HEK293 (cell line): ENCODE data around the gene RRP1.

Source experiments
- CTCF ChIA-PET: fragments of 350-600 bp; formaldehyde crosslinking; extraction: SDS; loops from one replicate; lab custom pipeline; 2021; ENCODE audit warnings: antibody characterized with exemption; lab: Yijun Ruan, JAX
- POLR2A ChIA-PET: fragments of 300-600 bp; formaldehyde crosslinking; extraction: SDS; loops from one replicate; lab custom pipeline; 2020; ENCODE audit warnings: antibody characterized with exemption, inconsistent platforms; lab: Yijun Ruan, JAX
- H3K27ac ChIP-seq: fragments of 200-500 bp; sonication (Bioruptor generic); 2 replicates; pipeline ENCODE4 v1.5.1; 2014; ENCODE audit warnings: low read depth, low read length, control low read depth, inconsistent platforms; ENCODE audit errors: extremely low read depth
- H3K36me3 ChIP-seq, 2 experiments: fragments of 200-500 bp in 1 of 2; sonication (Bioruptor generic) in 1 of 2; 1 replicate in 1 of 2; 2 replicates in 1 of 2; pipeline ENCODE4 v1.5.1; 2014 to 2017; ENCODE audit warnings: inconsistent platforms in 2 of 2, low read length in 2 of 2; ENCODE audit not compliant: control insufficient read depth in 2 of 2, insufficient read depth in 1 of 2
- H3K4me1 ChIP-seq: fragments of 200-500 bp; sonication (Bioruptor generic); 2 replicates; pipeline ENCODE4 v1.5.1; 2014; ENCODE audit warnings: mild to moderate bottlenecking, low read length, inconsistent platforms; ENCODE audit not compliant: control insufficient read depth, insufficient read depth
- H3K4me3 ChIP-seq: 2 replicates; pipeline ENCODE4 v1.5.1; 2011; ENCODE audit warnings: low read depth, mild to moderate bottlenecking, control low read depth, low read length, moderate library complexity
- H3K9me3 ChIP-seq: fragments of 200-500 bp; sonication (Bioruptor generic); 2 replicates; pipeline ENCODE4 v1.5.1; 2014; ENCODE audit warnings: low read depth, low read length, inconsistent platforms; ENCODE audit not compliant: control insufficient read depth, insufficient read depth
- GLI4 ChIP-seq: fragments of 450-650 bp; formaldehyde crosslinking; IDR thresholded peaks from 2 replicates; pipeline ENCODE4 v1.5.1; 2016; ENCODE audit warnings: missing biosample characterization, missing genetic modification characterization
- GLIS1 ChIP-seq: fragments of 450-650 bp; formaldehyde crosslinking; IDR thresholded peaks from 2 replicates; pipeline ENCODE4 v1.5.1; 2016; ENCODE audit warnings: missing biosample characterization, missing genetic modification characterization
- HIC1 ChIP-seq: fragments of 450-650 bp; formaldehyde crosslinking; IDR thresholded peaks from 2 replicates; pipeline ENCODE4 v1.5.1; 2016; ENCODE audit warnings: missing biosample characterization, missing genetic modification characterization
- HOXA7 ChIP-seq: sonication (generic); formaldehyde crosslinking; IDR thresholded peaks from 2 replicates; pipeline ENCODE4 v1.8.1; 2022; ENCODE audit warnings: missing genetic modification reagents, borderline replicate concordance
- HOXD13 ChIP-seq: sonication (generic); formaldehyde crosslinking; IDR thresholded peaks from 2 replicates; pipeline ENCODE4 v1.8.0; 2022; ENCODE audit warnings: missing genetic modification reagents, borderline replicate concordance
- SCRT1 ChIP-seq: fragments of 450-650 bp; formaldehyde crosslinking; IDR thresholded peaks from 2 replicates; pipeline ENCODE4 v1.5.1; 2016; ENCODE audit warnings: missing biosample characterization, missing genetic modification characterization, borderline replicate concordance
- TCF7L2 ChIP-seq: IDR thresholded peaks from 2 replicates; pipeline ENCODE4 v1.6.1; 2011; ENCODE audit warnings: low read depth, mild to moderate bottlenecking, inconsistent platforms, low read length, moderate library complexity, borderline replicate concordance
- TRIM28 ChIP-seq: IDR thresholded peaks from 2 replicates; pipeline ENCODE4 v1.6.1; 2011; ENCODE audit warnings: low read length, control low read depth, borderline replicate concordance
- ZFP37 ChIP-seq: fragments of 450-650 bp; formaldehyde crosslinking; IDR thresholded peaks from 2 replicates; pipeline ENCODE4 v1.5.1; 2016; ENCODE audit warnings: missing biosample characterization, missing genetic modification characterization
- ZFP69B ChIP-seq: fragments of 450-650 bp; formaldehyde crosslinking; IDR thresholded peaks from 2 replicates; pipeline ENCODE4 v1.5.1; 2016; ENCODE audit warnings: missing biosample characterization, missing genetic modification characterization
- ZNF138 ChIP-seq: fragments of 450-650 bp; formaldehyde crosslinking; IDR thresholded peaks from 2 replicates; pipeline ENCODE4 v1.5.1; 2016; ENCODE audit warnings: missing biosample characterization, missing genetic modification characterization, borderline replicate concordance
- ZNF223 ChIP-seq: fragments of 450-650 bp; formaldehyde crosslinking; IDR thresholded peaks from 2 replicates; pipeline ENCODE4 v1.5.1; 2016; ENCODE audit warnings: missing biosample characterization, missing genetic modification characterization
- ZNF239 ChIP-seq: fragments of 450-650 bp; formaldehyde crosslinking; IDR thresholded peaks from 2 replicates; pipeline ENCODE4 v1.5.1; 2016; ENCODE audit warnings: missing biosample characterization, missing genetic modification characterization
- ZNF311 ChIP-seq: fragments of 450-650 bp; formaldehyde crosslinking; IDR thresholded peaks from 2 replicates; pipeline ENCODE4 v1.5.1; 2017; ENCODE audit warnings: missing biosample characterization, missing genetic modification characterization, borderline replicate concordance
- ZNF530 ChIP-seq: fragments of 450-650 bp; formaldehyde crosslinking; IDR thresholded peaks from 2 replicates; pipeline ENCODE4 v1.5.1; 2016; ENCODE audit warnings: low read depth, missing biosample characterization, missing genetic modification characterization
- ZNF658 ChIP-seq: fragments of 450-650 bp; formaldehyde crosslinking; IDR thresholded peaks from 2 replicates; pipeline ENCODE4; 2016; ENCODE audit warnings: missing biosample characterization, missing genetic modification characterization
- ZNF670 ChIP-seq: fragments of 450-650 bp; formaldehyde crosslinking; IDR thresholded peaks from 2 replicates; pipeline ENCODE4 v1.5.1; 2016; ENCODE audit warnings: missing biosample characterization, missing genetic modification characterization, low read depth
- ZNF701 ChIP-seq: fragments of 450-650 bp; formaldehyde crosslinking; IDR thresholded peaks from 2 replicates; pipeline ENCODE4 v1.5.1; 2016; ENCODE audit warnings: missing biosample characterization, missing genetic modification characterization
- ZXDB ChIP-seq: fragments of 450-650 bp; formaldehyde crosslinking; IDR thresholded peaks from 2 replicates; pipeline ENCODE4 v1.5.1; 2016; ENCODE audit warnings: missing biosample characterization, missing genetic modification characterization
- TF ChIP-seq, protein P1 (sequence below): fragments of 450-650 bp; formaldehyde crosslinking; IDR thresholded peaks from 2 replicates; pipeline ENCODE4 v1.5.1; 2016; ENCODE audit warnings: missing biosample characterization, missing genetic modification characterization
- TF ChIP-seq, protein P2 (sequence below): fragments of 450-650 bp; formaldehyde crosslinking; IDR thresholded peaks from 2 replicates; pipeline ENCODE4 v1.5.1; 2016; ENCODE audit warnings: missing biosample characterization, missing genetic modification characterization
- TF ChIP-seq, protein P3 (sequence below): fragments of 450-650 bp; formaldehyde crosslinking; IDR thresholded peaks from 2 replicates; pipeline ENCODE4 v1.5.1; 2016; ENCODE audit warnings: missing biosample characterization, missing genetic modification characterization, borderline replicate concordance
- TF ChIP-seq, protein P4 (sequence below): fragments of 450-650 bp; formaldehyde crosslinking; IDR thresholded peaks from 2 replicates; pipeline ENCODE4 v1.5.1; 2016; ENCODE audit warnings: missing biosample characterization, missing genetic modification characterization
- TF ChIP-seq, protein P5 (sequence below): fragments of 450-650 bp; formaldehyde crosslinking; IDR thresholded peaks from 2 replicates; pipeline ENCODE4 v1.5.1; 2016; ENCODE audit warnings: missing biosample characterization, missing genetic modification characterization

Gene RRP1

DNA sequence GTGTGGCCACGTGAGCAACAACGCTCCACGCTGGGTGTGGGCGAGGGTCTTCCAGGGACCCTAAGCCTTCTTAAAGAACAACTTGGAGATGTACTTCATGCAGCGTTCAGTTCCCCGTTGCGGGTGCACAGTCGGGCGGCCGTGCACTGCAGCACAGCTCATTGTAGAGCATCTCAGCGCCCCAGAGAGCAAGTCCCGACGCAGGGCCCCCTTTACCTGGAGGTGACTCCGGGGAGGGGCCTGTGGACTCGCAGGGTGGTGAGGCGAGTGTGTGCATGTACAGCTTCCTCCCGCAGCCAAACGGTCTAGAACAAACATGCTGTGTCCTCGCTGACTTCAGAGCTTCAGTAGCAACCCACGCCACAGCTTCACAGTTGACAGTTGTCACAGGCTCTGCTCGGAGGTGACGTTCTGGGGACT lies 19.5 kb downstream of the RRP1 start:
- Histone ChIP-seq H3K4me3 (no peak overlapping the region), H3K9me3 (no peaks in the 10 kb centered on the region), H3K36me3 (peaks cover 0 to 19% of the 10 kb centered on the region in 2 experiments; a peak in 1 of 3 replicates), H3K4me1 (no peaks in the 10 kb centered on the region), H3K27ac (no peak overlapping the region)
- POLR2A ChIA-PET, result no interaction called here
- TF ChIP-seq GLIS1 (tag by site-specific recombination) (no peak), ZNF670 (tag by site-specific recombination) (no peak), ZFP37 (tag by site-specific recombination) (no peak), ZXDB (tag by site-specific recombination) (no peak), SCRT1 (tag by site-specific recombination) (no peak), TRIM28 (no peak), ZFP69B (tag by site-specific recombination) (no peak), ZNF223 (tag by site-specific recombination) (no peak)
- TF ChIP-seq, protein P1, sequence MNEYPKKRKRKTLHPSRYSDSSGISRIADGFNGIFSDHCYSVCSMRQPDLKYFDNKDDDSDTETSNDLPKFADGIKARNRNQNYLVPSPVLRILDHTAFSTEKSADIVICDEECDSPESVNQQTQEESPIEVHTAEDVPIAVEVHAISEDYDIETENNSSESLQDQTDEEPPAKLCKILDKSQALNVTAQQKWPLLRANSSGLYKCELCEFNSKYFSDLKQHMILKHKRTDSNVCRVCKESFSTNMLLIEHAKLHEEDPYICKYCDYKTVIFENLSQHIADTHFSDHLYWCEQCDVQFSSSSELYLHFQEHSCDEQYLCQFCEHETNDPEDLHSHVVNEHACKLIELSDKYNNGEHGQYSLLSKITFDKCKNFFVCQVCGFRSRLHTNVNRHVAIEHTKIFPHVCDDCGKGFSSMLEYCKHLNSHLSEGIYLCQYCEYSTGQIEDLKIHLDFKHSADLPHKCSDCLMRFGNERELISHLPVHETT (tag by site-specific recombination), result no peak
- TF ChIP-seq, protein P2, sequence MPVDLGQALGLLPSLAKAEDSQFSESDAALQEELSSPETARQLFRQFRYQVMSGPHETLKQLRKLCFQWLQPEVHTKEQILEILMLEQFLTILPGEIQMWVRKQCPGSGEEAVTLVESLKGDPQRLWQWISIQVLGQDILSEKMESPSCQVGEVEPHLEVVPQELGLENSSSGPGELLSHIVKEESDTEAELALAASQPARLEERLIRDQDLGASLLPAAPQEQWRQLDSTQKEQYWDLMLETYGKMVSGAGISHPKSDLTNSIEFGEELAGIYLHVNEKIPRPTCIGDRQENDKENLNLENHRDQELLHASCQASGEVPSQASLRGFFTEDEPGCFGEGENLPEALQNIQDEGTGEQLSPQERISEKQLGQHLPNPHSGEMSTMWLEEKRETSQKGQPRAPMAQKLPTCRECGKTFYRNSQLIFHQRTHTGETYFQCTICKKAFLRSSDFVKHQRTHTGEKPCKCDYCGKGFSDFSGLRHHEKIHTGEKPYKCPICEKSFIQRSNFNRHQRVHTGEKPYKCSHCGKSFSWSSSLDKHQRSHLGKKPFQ (tag by site-specific recombination), result no peak
- CTCF ChIA-PET, result interaction anchor here (0.5 to 2.1 kb wide), 4 partner anchors 19 to 166 kb away, joined by 3 to 10 read pairs (median 6); partner anchors contain the start of gene RRP1

DNA sequence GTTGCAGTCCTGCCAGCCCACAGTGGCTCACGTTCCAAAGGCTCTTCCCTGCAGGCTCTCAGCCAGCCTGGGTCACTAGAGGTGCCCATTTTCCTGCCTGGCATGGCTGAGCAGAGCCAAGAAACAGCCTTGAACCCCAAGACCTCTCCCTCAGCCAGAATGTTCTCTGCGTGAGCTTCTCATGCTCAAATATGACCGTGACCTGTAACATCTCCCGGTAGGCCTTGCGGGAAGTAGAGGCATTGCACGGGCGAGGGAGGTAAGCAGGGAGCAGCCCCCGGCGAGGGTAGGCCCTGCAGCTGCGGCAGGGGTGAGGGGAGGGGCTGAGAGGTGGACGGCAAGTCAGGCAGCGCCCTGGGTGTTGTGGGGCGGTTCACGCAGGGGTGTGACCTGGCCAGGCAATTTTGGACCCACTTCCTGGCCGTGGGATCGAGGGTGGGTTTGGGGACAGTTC lies 20.0 kb downstream of the RRP1 start:
- H3K4me3 ChIP-seq, result no peak overlapping the region
- H3K27ac ChIP-seq, result no peak overlapping the region
- TF ChIP-seq HOXD13 (CRISPR knock-in tag) (no peak), ZNF311 (no peak), HOXA7 (CRISPR knock-in tag) (no peak), ZNF701 (tag by site-specific recombination) (no peak), HIC1 (tag by site-specific recombination) (no peak), ZNF138 (tag by site-specific recombination) (no peak), TCF7L2 (no peak), ZNF239 (tag by site-specific recombination) (no peak), ZNF658 (tag by site-specific recombination) (no peak), SCRT1 (tag by site-specific recombination) (no peak), GLI4 (no peak), ZNF530 (tag by site-specific recombination) (no peak)
- TF ChIP-seq, protein P3, sequence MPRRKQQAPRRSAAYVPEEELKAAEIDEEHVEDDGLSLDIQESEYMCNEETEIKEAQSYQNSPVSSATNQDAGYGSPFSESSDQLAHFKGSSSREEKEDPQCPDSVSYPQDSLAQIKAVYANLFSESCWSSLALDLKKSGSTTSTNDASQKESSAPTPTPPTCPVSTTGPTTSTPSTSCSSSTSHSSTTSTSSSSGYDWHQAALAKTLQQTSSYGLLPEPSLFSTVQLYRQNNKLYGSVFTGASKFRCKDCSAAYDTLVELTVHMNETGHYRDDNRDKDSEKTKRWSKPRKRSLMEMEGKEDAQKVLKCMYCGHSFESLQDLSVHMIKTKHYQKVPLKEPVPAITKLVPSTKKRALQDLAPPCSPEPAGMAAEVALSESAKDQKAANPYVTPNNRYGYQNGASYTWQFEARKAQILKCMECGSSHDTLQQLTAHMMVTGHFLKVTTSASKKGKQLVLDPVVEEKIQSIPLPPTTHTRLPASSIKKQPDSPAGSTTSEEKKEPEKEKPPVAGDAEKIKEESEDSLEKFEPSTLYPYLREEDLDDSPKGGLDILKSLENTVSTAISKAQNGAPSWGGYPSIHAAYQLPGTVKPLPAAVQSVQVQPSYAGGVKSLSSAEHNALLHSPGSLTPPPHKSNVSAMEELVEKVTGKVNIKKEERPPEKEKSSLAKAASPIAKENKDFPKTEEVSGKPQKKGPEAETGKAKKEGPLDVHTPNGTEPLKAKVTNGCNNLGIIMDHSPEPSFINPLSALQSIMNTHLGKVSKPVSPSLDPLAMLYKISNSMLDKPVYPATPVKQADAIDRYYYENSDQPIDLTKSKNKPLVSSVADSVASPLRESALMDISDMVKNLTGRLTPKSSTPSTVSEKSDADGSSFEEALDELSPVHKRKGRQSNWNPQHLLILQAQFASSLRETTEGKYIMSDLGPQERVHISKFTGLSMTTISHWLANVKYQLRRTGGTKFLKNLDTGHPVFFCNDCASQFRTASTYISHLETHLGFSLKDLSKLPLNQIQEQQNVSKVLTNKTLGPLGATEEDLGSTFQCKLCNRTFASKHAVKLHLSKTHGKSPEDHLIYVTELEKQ (tag by site-specific recombination), result no peak
- TF ChIP-seq, protein P4, sequence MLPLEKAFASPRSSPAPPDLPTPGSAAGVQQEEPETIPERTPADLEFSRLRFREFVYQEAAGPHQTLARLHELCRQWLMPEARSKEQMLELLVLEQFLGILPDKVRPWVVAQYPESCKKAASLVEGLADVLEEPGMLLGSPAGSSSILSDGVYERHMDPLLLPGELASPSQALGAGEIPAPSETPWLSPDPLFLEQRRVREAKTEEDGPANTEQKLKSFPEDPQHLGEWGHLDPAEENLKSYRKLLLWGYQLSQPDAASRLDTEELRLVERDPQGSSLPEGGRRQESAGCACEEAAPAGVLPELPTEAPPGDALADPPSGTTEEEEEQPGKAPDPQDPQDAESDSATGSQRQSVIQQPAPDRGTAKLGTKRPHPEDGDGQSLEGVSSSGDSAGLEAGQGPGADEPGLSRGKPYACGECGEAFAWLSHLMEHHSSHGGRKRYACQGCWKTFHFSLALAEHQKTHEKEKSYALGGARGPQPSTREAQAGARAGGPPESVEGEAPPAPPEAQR (tag by site-specific recombination), result no peak
- TF ChIP-seq, protein P5, sequence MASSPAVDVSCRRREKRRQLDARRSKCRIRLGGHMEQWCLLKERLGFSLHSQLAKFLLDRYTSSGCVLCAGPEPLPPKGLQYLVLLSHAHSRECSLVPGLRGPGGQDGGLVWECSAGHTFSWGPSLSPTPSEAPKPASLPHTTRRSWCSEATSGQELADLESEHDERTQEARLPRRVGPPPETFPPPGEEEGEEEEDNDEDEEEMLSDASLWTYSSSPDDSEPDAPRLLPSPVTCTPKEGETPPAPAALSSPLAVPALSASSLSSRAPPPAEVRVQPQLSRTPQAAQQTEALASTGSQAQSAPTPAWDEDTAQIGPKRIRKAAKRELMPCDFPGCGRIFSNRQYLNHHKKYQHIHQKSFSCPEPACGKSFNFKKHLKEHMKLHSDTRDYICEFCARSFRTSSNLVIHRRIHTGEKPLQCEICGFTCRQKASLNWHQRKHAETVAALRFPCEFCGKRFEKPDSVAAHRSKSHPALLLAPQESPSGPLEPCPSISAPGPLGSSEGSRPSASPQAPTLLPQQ (tag by site-specific recombination), result no peak
- peaks cover 0 to 14% of the 10 kb centered on the region in 2 experiments; a peak in 1 of 3 replicates for H3K36me3 ChIP-seq
- POLR2A ChIA-PET, result no interaction called here
- no peaks in the 10 kb centered on the region for H3K9me3 ChIP-seq
- CTCF ChIA-PET, result interaction anchor here (0.5 to 2.8 kb wide), 4 partner anchors 121 to 167 kb away, joined by 3 to 39 read pairs (median 9); no protein-coding TSS in a partner anchor
- no peaks in the 10 kb centered on the region for H3K4me1 ChIP-seq
